Right atrium auricular region (tissue), 2 donors: ENCODE results near the gene NTNG2. TPM values are rescaled to one million over a fixed set of nuclear protein-coding genes. Genes with fewer than 3 reads are reported as not detected.

ENCODE experiments used
- DNase-seq: peaks from one replicate; pipeline ENCODE4 v3.0.0-alpha.2; 2019; ENCODE audit warnings: low spot score
- H3K27ac ChIP-seq, 2 donors: fragments of 200-600 bp; sonication (generic); 1 replicate in 1 of 2; 2 replicates in 1 of 2; pipeline ENCODE4 v1.5.1; 2016 to 2019
- H3K27me3 ChIP-seq, 2 donors: fragments of 200-600 bp; sonication (generic); one replicate each; pipeline versions ENCODE4 v1.5.1 to v1.6.0; 2017 to 2019
- H3K36me3 ChIP-seq: fragments of 200-600 bp; sonication (generic); one replicate; pipeline ENCODE4 v1.5.1; 2016
- H3K4me1 ChIP-seq, 2 donors: fragments of 200-600 bp; sonication (generic); one replicate each; pipeline versions ENCODE4 v1.5.1 to v1.6.0; 2017 to 2019
- H3K4me3 ChIP-seq, 2 donors: fragments of 200-600 bp; sonication (generic); 1 replicate in 1 of 2; 2 replicates in 1 of 2; pipeline ENCODE4 v1.5.1; 2017 to 2019; ENCODE audit warnings: mild to moderate bottlenecking in 1 of 2, moderate library complexity in 1 of 2
- H3K9me3 ChIP-seq, 2 donors: fragments of 200-600 bp; sonication (generic); one replicate each; pipeline ENCODE4 v1.5.1; 2019
- CTCF ChIP-seq, 2 donors: fragments of 200-600 bp; sonication (generic); IDR thresholded peaks; one replicate each; pipeline ENCODE4 v1.5.1; 2019; ENCODE audit warnings: antibody characterized with exemption in 2 of 2
- total RNA-seq, 2 donors: library from RNA; depleted of rRNA; stranded (reverse); fragments of >200 nt; gene quantifications; one replicate each; pipeline ENCODE4 v1.1.0, GENCODE V29; 2016

Gene NTNG2
- total RNA-seq, 2 donors from 2014 or later: 5.2 to 16.9 TPM

DNA sequence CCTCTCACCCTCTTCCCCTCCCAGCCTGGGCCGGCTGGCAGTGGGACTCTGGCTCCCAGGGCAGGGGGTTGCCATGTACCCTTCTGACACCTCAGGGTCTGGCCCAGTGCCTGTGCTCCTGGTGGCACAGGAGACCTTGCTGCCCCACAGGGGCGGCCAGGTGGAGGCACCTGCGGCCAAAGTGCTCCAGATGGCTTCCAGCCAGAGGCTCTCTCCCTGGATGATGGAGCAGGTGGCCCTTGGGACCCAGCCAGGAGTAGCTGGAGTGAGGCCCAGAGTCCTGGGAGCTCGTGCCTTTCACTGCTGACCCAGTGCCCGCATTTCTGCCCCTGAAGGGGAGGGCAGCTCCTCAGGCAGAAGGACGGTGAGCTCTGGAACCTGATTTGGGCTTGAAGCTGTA is 87.3 kb downstream of the NTNG2 start:
- Histone ChIP-seq H3K27ac (no peak overlapping the region), H3K4me3 (no peak overlapping the region), H3K27me3 (no peaks in the 10 kb centered on the region), H3K36me3 (no peaks in the 10 kb centered on the region), H3K4me1 (no peaks in the 10 kb centered on the region), H3K9me3 (no peaks in the 10 kb centered on the region)
- TF ChIP-seq CTCF (IDR thresholded peaks at IDR 0.05): no peak
- no peak for DNase-seq

DNA sequence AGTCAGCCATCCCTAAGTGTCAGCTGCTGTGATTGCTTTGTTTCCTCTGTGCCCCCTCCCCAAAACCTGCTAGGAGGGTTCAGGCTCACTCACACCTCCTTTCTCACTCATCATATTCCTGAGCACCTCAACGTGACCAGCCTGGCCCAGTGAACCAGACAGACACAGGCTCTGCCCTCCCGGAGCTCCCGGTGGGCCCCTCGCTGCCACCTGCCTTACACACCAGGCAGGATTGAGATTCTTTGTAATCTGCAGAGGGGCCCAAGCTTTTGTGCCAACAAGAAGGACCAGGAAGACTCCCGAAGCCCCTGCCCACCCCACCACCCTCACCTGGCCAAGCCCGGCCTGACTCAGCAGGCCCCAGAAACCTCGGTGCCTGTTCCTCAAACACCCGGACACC is 87.8 kb downstream of the NTNG2 start:
- no peaks in the 10 kb centered on the region for H3K4me1 ChIP-seq
- H3K9me3 ChIP-seq: no peaks in the 10 kb centered on the region
- no peak for DNase-seq
- H3K27me3 ChIP-seq: no peaks in the 10 kb centered on the region
- H3K4me3 ChIP-seq: no peak overlapping the region
- H3K27ac ChIP-seq: no peak overlapping the region
- H3K36me3 ChIP-seq: no peaks in the 10 kb centered on the region
- no peak for TF ChIP-seq CTCF (IDR thresholded peaks at IDR 0.05)

DNA sequence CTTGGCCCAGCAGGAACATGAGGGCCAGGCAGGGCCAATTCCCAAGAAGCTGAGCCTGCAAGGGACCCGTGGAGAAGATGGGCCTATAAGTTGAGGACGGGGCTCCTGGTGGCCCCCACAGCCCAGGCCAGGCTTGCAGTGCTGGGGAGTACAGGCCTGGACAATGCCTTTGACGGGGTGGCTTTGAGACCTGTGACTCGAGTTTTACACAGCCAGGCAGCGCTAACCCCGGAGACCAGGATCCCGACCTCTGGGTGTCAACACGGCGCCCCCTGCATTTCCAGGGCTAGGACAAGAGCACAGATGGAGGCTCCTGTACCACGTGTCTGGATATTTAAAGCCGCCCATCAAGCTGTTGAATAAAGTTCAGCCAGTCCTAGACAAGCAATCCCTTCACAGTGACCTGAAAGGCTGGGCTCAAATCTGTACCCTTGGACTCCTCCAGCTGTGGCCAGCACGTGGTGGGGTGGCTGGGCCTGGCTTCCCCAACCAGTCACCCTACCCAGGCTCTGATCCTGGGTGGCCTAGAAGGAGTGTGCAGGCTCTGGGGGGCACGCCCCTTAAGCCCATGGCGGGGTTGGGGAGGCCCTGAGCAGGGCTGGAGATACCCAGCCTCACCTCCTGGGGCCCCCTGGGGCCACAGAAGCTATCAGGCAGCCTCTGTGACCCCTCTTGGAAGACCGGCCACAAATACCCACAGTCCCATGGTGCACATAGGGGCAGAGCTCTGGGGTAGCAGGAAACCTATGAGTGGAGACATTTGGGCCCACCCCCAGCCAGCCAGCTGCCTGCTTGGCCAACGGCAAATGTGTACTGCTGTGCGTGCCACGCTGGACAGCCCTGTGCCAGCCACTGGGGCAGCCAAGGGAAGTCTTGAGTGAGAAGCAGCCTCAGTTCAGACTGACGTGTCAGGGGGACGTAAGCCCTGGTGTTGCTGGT is 88.7 kb downstream of the NTNG2 start:
- Histone ChIP-seq H3K27ac (no peak overlapping the region), H3K36me3 (no peaks in the 10 kb centered on the region), H3K27me3 (no peaks in the 10 kb centered on the region), H3K4me3 (no peak overlapping the region), H3K4me1 (no peaks in the 10 kb centered on the region), H3K9me3 (no peaks in the 10 kb centered on the region)
- TF ChIP-seq CTCF (IDR thresholded peaks at IDR 0.05): no peak
- DNase-seq: no peak

DNA sequence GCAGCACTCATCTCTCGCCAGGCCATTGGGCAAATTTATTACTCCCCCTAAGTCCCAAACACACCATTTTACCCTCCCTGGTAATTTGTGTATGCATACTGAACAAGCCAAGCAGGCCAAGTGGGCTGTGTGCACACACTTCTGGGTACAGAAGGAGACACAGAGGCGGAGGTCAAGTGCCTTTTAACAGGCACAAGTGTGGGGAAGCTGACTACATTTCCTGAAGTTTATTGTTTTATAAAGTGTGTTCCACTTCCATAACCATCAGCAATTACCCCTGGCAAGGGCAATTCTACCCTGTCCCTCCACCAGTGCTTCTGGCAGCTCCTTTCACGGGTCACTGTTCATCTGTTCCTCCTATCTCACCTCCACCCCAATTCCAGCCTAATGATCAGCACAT is 99.0 kb downstream of the NTNG2 start:
- TF ChIP-seq CTCF (IDR thresholded peaks at IDR 0.05): no peak
- H3K27ac ChIP-seq: no peak overlapping the region
- no peaks in the 10 kb centered on the region for H3K27me3 ChIP-seq
- DNase-seq: no peak
- no peaks in the 10 kb centered on the region for H3K9me3 ChIP-seq
- peaks cover 0 to 15% of the 10 kb centered on the region in 2 donors for H3K4me1 ChIP-seq
- no peak overlapping the region for H3K4me3 ChIP-seq
- peaks cover 13% of the 10 kb centered on the region for H3K36me3 ChIP-seq

DNA sequence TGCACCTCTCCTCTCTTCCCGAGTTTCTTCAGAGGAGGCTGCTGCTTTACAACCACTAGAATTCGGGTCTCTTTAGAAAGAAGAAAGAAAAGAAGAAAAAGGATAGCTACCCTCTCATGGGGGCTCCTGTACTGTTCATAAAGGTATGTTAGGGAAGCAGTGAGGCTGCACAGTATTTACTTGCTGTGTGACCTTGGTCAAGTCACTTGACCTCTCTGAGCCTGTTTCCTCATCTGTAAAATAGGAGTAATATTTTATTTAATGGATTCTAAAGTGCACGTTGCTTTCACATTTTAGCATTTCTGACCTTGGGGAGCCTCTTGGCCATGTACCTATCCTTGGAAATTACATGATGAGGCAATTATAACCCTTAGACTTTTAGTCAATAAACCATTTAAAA is 104.2 kb downstream of the NTNG2 start:
- TF ChIP-seq CTCF (IDR thresholded peaks at IDR 0.05): no peak
- no peak for DNase-seq
- H3K4me1 ChIP-seq: peaks cover 0 to 24% of the 10 kb centered on the region in 2 donors
- H3K9me3 ChIP-seq: no peaks in the 10 kb centered on the region
- H3K27ac ChIP-seq: peak overlapping the region; percentile 70 to 79
- H3K4me3 ChIP-seq: no peak overlapping the region
- H3K27me3 ChIP-seq: no peaks in the 10 kb centered on the region
- peaks cover 32% of the 10 kb centered on the region for H3K36me3 ChIP-seq
